Fibroblast of lung (primary cell): ENCODE results near the gene CDIP1.

Source experiments
- CTCF ChIP-seq, 2 donors: IDR thresholded peaks in 1 of 2; conservative IDR thresholded peaks in 1 of 2; 1 replicate in 1 of 2; 2 replicates in 1 of 2; pipeline ENCODE4 v1.5.1; 2011 to 2012; ENCODE audit warnings: low read length in 2 of 2, control low read depth in 1 of 2, inconsistent platforms in 1 of 2, low read depth in 1 of 2, mild to moderate bottlenecking in 1 of 2
- EZH2 ChIP-seq: IDR thresholded peaks from 2 replicates; pipeline ENCODE4 v1.5.1; 2012; ENCODE audit warnings: low read length, control low read depth, mild to moderate bottlenecking; ENCODE audit errors: missing control alignments

- TF ChIP-seq CTCF (conservative IDR thresholded peaks at IDR 0.05 in 1 of 2, IDR thresholded peaks at IDR 0.05 in 1 of 2; ENCODE audit: low read depth in 1 of 2, low read length in 2 of 2), result no peak
- TF ChIP-seq EZH2, result no peak
These were observed 5.9 kb upstream of the CDIP1 start for GRCh38 chr16:4544473-4544872.
